T-helper 22 cell (primary cell): ENCODE measurements around the gene SIGLEC10.
"Not testable (repeated sequence)": the region's sequence is repeated elsewhere in the genome, so short reads cannot be mapped to it uniquely, and the experiment has no call there.

Experiments
- DNase-seq: peaks from one replicate; pipeline ENCODE4 v3.0.0-alpha.2; 2020; ENCODE audit warnings: low read depth

Gene SIGLEC10

DNA sequence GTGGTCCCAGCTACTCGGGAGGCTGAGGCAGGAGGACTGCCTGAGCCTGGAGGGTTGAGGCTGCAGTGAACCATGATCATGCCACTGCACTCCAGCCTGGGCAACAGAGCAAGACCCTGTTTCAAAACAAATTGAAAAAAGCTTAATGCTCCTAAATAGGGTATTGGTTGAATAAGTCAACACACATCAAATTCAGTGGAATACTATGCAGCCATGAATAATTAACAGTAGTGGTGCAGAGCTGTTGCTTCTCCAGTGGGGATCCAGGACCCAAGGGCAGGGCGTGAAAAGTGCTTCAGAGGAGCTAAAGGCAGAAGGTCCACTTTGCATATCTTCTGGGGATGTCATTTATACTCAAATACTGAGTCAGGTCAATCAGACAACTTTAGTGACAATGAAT, 22.6 kb upstream of the SIGLEC10 start:
- DNase-seq = no peak

DNA sequence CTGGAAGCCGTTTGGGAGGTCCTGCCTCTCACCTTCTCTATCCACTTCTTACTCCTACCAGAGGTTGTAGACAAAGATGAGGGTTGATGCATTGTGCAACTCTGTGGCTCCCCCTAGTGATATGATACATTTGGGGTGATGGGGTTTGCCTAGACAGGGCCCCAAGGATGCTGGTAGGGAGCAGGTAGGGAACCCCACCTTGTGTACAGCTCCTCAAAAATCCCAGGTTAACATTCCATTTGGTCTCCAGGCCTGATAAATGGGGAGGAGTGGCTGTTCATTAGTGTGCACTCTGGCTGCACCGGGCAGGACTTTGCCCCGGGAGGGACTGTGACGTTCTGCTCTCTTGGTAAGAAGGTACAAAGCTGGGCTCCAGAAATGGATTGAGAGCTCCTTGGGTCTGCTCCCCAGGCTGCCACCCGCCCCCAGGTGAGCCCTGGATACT, 21.6 kb upstream of the SIGLEC10 start:
- no peak for DNase-seq

DNA sequence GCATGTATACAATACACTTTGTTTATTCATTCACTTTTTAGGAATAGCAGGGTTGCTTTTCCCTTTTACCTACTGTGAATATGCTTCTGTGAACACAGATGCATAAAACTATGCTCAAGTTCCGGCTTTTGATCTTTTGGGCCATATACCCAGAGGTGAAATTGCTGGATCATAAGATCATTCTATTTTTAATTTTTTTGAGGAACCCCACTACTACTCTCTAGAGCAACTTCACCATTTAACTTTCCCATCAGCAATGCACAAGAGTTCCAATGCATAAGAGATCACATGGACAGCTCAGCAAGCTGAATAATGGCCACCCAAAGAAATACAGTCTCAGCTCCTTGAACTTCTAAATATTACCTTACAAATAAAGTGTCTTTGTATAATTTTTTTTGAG, 17.0 kb upstream of the SIGLEC10 start:
- DNase-seq = no peak

DNA sequence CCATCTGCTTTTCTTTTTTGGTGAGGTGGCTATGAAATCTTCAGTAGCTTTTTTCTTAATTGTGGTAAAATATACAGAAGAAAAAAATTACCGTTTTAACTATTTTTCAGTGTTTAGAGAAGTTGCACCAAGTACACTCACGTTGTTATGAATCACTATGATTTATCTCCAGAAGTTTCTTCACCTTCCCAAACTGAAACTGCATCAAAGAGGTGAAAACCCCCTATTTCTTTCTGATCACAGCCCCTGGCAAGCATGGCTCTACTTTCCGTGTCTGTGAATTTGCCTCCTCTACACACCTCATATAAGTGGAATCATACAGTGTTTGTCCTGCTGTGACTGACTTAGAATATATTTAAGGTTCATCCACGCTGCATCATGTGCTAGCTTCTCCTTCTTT, 15.6 kb upstream of the SIGLEC10 start:
- DNase-seq = no peak

DNA sequence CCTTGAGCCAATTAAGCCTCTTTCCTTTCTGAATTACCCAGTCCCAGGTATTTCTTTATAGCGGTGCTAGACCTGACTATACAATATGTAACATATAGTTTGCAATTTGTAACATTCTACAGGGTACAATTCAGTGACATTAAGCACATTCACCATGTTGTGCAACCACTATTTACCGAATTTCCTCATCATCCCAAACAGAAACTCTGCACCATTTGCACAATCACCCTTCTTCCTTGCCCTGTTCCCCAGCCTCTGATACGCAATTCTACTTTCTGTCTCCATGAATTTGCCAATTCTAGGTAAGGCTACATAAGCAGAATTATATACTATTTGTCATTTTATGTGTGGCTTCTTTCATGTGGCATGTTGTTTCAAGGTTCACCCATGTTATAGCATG, 13.7 kb upstream of the SIGLEC10 start:
- DNase-seq = no peak

DNA sequence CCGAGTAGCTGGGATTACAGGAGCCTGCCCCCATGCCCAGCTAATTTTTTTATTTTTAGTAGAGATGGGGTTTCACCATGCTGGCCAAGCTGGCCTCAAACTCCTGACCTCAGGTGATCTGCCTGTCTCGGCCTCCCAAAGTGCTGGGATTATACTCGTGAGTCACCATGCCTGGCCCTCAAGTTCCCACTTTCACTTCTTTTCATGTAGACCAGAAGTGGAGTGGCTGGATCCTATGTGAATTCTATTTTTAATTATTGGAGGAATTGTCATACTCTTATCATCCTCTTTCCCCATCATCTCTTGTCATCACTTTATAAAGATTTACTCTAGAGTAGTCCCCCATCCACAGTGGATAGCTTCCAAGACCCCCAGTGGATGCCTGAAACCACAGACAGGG, 12.8 kb upstream of the SIGLEC10 start:
- DNase-seq = no peak

DNA sequence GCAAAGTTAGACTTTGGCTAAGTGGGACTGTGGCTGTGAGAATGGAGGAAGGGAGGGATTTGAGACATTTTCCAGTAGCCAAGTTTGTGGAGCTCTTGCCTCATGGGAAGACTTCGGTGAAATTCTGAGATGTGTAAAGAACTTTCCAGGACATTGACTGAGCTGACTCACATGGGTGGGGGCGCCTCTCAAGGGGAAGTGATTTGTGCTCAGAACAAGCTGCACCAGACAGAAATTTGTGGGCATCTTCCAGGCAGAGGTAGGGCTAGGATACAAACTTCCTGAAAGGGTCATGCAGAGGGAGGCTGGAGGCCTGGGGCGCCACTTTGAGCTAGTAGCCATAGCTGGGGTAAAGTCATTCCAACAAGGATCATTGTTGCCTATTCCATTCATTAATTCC, 9.8 kb upstream of the SIGLEC10 start:
- DNase-seq = no peak

DNA sequence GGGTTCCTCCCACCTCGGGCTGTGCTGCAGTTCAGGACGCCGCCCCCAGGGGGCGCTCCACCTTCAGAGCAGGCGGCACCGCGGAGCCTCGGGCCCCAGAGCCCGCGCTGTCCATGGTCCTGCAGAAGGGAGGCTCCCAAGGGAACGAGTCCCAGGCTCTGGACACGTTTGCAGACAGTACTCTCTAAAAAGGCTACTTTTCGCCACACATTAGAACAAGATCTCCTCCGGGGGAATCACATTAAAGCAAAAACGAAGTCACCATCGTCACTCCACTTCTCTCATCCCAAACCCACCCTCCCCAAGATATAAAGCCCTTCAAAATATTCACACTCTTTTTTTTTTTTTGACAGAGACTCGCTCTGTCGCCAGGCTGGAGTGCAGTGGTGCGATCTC, 4.6 kb upstream of the SIGLEC10 start:
- DNase-seq = peak; percentile 43

DNA sequence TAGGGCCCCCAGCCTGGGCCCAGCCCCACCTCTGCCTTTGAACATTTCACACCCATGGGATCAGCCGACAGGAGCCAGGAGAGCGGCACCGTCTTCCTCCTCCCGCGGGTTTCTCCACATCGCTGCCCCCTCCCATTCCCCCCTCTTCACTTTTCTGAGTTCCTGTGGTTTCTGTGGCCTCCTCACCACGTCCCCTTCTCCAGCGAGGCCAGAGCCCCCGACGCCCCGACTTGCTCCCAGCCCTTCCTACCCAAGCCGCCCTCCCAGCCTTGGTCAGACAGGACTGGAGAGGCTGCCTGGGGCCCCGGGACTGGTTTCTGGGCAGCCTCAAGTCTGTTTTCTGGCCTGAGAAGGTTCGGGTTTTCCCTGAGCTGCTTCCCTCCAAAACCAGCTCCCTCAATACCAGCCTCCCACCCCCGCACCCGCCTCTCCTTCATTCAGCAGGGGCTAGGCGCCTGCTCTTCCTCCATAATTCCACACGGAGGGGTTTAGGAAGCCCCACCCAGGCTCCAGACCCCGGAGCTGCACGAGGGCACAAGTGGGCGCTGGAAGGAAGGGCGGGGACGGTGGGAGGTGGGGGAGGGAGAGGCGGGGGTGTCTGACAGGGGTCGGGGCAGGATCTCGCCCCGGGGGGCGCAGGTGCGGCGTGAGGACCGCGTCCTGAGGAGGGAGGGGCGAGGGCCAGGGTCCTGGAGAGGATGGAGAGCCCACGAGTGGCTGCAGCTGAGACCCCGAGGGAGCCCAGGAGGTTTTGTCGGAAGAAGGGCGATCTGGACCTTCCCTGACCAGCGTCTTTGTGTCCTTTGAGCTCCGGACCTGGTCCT, 4.0 kb upstream of the SIGLEC10 start:
- DNase-seq = no peak

DNA sequence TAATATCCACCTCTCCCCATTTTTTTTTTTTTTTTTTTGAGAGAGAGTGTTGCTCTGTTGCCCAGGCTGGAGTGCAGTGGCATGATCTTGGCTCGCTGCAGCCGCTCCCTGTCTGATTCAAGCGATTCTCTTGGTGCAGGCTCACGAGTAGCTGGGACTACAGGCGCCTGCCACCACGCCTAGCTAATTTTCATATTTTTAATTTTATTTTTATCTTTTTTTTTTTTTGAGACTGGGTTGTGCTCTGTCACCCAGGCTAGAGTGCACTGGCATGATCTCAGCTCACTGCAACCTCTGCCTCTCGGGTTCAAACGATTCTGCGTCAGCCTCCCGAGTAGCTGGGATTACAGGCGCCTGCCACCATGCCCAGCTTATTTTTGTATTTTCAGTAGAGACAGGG, 3.1 kb upstream of the SIGLEC10 start:
- not testable (repeated sequence) for DNase-seq

DNA sequence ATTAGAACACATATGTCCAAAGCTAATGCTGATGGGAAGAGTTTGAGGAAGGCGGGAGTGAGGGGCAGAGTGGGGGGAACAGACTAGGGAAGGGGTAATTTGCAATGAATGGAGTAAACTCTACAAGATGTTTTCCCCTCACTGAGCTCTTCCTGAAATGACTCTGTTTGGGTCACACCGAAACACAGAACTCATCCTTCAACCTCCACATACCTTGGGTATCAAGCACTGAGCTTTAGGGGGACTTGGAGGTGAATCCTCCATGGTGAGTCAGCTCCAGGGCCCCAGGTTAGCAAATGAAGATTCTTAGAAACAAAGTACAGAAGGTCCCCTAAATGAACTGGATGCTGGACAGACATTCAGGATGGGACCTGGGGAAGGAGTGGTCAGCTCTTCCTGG, 1.3 kb upstream of the SIGLEC10 start:
- DNase-seq = no peak

DNA sequence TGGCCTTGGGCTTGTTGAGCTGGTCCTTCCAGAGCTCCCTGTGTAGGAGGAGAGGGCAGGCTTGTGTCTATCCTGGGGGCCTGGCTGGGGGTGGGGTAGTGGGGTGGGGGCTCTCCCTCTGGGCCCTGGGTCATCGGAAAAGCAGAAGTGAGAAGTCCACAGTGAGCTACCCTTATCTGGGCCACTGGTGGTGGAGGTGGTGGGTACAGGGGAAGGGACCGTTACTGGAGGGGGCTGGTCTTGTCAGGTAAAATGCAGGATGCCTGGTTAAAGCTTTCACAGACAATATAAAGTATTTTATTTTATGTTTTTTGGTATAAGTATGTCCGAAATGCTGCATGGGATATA, 342 bp upstream of the SIGLEC10 start:
- DNase-seq = no peak

DNA sequence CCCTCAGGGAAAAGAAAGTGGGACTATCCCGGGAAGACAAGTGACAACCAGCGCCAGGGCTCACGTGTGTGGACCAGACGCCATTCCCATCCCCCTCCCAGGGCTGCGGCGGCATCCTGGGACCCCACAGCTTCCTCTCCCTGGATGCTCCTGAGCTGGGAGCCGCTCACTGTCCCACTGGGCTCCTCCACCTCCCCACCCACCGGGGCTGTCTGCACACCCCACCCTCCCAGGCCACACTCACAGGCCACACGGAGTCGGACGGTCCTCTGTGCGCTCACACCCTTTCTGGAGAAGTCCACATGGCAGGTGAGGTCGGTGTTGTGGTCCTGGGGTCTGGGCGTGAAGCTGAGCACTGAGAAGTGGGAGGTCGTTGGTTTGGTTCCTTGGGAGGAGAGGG, 1.0 kb downstream of the SIGLEC10 start:
- DNase-seq = not testable (repeated sequence)

DNA sequence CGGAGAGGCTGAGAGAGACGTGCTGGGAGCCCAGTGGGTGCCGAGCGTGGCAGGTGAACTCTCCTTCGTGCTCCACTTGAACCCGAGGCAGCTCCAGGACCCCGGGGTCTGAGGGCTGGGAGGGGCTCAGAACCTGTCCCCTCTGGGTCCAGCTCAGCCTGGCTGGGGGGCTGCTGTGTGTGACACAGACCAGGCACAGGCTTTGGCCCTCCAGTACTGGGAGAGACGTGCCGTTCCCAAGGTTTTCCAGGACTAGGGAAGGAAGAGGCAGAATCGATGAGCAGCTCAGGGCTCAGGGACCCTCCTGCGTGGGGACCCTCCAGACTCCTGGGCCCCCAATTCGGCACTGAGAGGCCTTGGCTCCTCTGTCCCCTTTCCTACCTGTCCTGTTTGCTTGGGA, 2.3 kb downstream of the SIGLEC10 start:
- no peak for DNase-seq

DNA sequence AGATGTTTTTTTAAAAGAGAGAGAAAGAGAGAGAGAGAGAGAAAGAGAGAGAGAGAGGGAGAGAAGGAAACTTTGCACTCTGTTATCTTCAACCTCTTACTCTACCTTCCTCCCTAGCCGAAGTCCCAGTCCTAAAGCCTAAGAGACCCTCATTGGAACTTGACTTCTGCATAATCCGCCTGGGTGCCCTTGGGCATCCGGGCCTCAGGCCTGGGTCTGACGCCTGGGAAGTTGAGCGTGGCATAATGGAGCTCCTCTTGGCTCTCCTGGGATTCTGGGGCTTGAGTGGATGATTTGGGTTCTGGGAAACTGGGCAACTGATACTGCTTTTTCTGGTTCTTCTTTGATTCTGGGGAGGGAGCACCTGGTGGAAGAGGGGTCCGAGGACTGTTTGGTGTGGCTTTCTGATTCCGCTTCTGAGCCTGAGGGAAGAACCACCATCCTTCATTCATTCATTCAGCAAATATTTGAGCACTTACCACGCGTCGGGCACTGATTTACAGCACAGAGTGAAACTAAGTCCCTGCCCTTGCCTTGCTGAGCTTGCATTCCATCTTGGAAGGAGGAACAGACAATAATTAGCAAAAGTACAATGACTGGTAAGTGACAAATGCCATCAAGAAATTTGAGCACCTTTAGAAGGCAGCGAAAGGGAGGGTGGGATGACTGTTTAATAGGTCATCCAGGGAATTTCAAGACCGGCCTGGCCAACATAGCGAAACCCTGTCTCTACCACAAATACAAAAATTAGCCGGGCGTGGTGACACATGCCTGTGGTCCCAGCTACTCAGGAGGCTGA, 6.3 kb downstream of the SIGLEC10 start:
- no peak for DNase-seq

DNA sequence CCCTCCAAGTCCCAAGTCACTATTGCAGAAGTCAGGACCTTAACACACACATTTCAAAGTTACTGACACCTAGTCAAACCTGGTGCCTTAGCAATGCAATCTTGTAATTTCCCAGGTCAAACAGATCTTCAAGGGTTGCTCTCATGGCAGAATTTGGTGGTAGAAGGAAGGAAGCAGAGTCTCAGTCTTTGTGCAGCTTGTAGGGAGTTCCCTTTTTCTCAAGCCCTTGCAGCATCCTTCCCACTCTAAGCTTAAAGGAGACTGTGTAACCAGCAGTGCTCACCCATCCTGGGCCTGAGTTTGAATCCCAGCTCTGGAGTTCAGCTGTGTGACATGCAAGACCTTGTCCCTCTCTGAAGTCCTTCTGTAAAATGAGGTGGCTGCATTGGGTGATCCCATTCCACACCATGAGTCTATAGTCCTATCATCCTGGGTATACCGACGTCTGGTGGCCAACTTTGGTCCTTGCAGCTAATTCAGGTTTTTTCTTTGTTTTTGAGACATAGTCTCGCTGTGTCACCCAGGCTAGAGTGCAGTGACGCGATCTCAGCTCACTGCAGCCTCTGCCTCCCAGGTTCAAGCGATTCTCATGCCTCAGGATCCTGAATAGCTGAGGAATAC, 9.8 kb downstream of the SIGLEC10 start:
- DNase-seq = no peak

DNA sequence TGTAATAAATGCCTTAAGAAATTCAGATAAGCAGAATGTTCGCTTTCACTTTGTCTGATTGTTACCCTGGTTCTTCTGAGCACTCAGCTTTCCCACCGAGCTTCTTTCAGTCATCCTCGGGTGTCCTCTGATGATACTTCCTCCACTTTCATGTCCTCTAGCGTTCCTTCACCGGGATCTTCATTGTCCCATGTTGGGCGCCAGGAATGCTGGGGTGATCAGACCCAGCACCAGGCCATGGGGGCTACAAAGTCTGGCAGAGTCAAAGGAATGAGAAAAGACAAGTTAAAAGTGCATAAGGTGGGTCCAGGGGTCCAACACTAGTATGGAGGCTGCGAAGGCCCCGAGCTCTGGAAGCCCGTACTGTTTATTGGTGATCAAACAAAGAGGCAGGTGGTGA, 15.3 kb downstream of the SIGLEC10 start:
- no peak for DNase-seq

DNA sequence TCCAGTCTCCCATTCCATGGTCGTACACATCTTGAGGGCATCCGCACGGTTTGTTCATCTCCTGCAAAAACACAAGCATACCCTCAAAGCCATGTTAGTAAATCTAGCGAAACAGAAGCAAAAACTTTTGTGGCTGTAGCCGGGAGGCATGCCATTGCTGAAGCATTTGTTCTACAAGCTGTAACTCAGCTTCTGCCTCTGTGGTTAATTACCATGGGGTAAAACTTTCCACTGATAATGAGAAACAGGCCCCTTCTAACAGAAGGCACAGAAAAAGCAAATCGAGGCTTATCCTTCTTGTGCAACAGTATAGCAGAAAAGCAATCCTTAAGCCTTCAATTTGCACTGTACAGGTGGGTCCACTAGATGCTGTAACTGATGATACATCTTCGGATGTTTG, 17.5 kb downstream of the SIGLEC10 start:
- not testable (repeated sequence) for DNase-seq

DNA sequence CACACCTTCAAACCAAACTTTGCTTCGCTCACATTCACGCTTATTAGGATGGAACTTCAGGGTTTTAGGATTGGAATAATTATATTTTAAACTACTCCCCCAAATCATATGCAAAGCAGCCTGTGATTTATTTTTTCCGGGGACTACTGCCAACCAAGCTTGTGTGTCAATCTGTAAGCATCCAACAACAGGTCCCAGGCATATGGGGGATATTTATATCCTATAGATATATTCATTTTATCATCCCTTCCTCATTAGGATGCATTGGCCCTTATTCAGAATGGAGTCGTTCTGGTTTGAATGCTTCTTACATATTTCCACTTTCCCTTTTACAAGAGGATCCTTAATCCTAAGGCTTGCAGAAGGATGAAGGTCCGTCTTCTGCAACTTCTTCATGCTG, 18.2 kb downstream of the SIGLEC10 start:
- no peak for DNase-seq

DNA sequence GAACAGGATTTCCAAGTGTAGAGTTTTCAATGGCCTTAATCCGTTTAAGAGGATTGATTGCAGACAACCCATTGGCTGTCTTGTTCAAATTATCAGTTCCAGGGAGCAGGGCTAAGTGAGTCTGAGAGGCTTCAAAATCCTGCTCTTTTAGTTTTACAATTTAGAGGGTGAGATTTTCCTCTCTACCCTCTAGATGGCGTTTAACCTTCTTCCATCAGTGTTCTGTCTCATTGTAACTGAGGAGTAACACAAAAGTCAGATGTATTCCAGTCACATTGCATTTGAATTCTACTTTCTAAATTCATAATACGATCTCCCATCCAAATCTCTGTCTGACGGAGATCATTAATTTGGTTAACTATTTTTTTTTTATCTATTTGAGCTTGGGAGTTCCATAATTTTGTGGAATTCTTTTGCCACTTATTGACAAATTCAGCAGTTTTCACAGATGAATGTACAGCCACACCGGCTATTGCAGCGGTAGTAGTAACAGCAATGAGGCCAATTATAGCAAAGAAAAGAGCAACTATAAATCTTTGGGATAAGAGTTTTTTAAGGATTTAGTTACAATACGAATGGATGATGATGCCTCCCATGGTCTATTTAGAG, 19.2 kb downstream of the SIGLEC10 start:
- DNase-seq = no peak

DNA sequence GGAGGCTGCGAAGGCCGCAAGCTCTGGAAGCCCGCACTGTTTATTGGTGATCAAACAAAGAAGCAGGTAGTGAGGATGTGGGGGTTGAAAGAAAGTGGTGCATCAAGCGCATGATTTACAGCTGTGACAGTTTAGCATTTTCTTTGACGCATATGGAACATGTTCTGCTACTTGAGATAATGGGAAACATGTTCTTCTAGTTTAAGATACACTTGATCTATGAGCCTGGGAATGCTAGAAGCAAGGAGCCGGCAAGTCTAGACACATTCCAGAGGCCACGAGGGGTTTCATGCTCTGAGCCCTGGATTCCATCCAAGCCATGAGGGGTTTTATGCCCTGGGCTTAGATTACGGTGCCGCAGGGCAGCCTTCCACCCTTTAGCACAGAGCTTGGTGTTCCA, 20.0 kb downstream of the SIGLEC10 start:
- not testable (repeated sequence) for DNase-seq

DNA sequence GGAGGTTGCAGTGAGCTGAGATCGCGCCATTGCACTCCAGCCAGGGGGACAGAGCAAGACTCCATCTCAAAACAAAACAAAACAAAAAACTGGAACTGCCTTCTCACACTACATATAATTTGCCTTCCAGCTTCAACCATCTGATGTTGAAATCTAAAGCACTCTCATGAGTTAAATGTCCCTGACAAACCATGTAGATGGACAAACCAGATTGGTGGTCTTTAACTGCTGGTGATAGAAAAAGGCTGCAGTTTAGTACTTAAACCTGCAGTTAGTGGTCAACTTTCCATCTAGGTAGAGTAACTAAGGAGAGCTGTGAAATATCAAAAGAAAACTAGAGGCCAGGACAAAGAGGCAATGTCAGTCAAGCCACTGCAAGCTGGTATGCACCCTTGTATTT, 21.3 kb downstream of the SIGLEC10 start:
- DNase-seq = no peak
